Measurements from ENCODE around the gene TLNRD1. TPM values are rescaled to one million over a fixed set of nuclear protein-coding genes. Genes with fewer than 3 reads are reported as not detected.

Gene TLNRD1
- total RNA-seq, 1 donor from 2014 or later: 4.5 TPM

GRCh38 chr15:81002331-81003096 lies 1.8 kb downstream of the TLNRD1 start:
- DNase-seq: no peak

- no peak for DNase-seq
These were observed 2.3 kb downstream of the TLNRD1 start for GRCh38 chr15:81003097-81003350.

GRCh38 chr15:81006124-81006523 lies 5.4 kb downstream of the TLNRD1 start:
- DNase-seq: no peak

GRCh38 chr15:81007428-81008064 lies 6.8 kb downstream of the TLNRD1 start:
- no peak for DNase-seq

- no peak for DNase-seq
These were observed 7.6 kb downstream of the TLNRD1 start for GRCh38 chr15:81008312-81008711.

GRCh38 chr15:81010086-81010485 lies 9.4 kb downstream of the TLNRD1 start:
- no peak for DNase-seq

GRCh38 chr15:81011593-81011992 lies 10.9 kb downstream of the TLNRD1 start:
- DNase-seq: no peak

GRCh38 chr15:81012588-81012987 lies 11.9 kb downstream of the TLNRD1 start:
- no peak for DNase-seq

GRCh38 chr15:81013396-81013929 lies 12.7 kb downstream of the TLNRD1 start:
- no peak for DNase-seq

- DNase-seq: no peak
These were observed 13.8 kb downstream of the TLNRD1 start for GRCh38 chr15:81014446-81015093.

- no peak for DNase-seq
These were observed 15.1 kb downstream of the TLNRD1 start for GRCh38 chr15:81015621-81016488.

GRCh38 chr15:81016489-81017068 lies 15.9 kb downstream of the TLNRD1 start:
- no peak for DNase-seq

GRCh38 chr15:81018197-81018596 lies 17.5 kb downstream of the TLNRD1 start:
- DNase-seq: no peak

GRCh38 chr15:81021321-81021720 lies 20.6 kb downstream of the TLNRD1 start:
- no peak for DNase-seq

GRCh38 chr15:81023483-81024264 lies 23.0 kb downstream of the TLNRD1 start:
- DNase-seq: peak; percentile 60

GRCh38 chr15:81024265-81024872 lies 23.6 kb downstream of the TLNRD1 start:
- DNase-seq: no peak

- DNase-seq: no peak
These were observed 24.2 kb downstream of the TLNRD1 start for GRCh38 chr15:81024936-81025335.

GRCh38 chr15:81025721-81026370 lies 25.1 kb downstream of the TLNRD1 start:
- peak; percentile 70 for DNase-seq

GRCh38 chr15:81026836-81027599 lies 26.3 kb downstream of the TLNRD1 start:
- DNase-seq: no peak
